Measurements from ENCODE around the gene DDX17. TPM values are rescaled to one million over a fixed set of nuclear protein-coding genes. Genes with fewer than 3 reads are reported as not detected.

DDX17 gene
- total RNA-seq, 1 experiment from 2014 or later = 322 TPM

DNA sequence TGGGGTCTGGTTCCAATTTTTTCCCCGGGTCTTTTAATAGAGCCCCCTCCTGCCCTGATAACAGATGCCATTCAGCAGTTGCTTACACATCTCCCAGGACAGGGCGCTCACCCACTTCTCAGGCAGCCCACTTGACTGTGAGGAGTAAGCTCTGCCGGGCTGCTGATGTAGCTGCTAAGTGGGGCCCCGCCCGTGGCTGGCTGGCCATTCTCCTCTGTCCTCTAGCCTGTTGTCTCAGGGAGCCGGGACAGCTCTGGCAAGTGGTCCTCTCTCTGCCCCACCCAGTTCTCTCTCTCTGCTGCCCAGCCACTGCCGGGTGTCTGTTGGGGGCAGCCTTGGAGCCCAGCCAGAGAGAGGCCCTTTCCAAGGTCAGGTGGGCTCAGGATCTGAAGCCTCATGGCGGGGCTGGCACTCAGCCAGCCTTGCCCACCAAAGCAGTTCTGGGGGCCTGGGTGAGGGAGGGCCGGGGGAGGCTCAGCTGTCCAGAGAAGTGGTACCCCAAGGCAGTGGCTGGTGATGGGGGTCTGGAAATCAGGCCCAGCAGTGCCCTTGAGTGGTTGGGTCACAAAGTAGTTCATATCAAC, 60.0 kb downstream of the DDX17 start:
- ChIA-PET CTCF (interaction anchor here (0.5 kb wide), 1 partner anchor 1018 kb away, joined by 3 read pairs; no protein-coding TSS in a partner anchor), POLR2A (interaction anchor here (0.8 kb wide), 1 partner anchor 44 kb away, joined by 4 read pairs; no protein-coding TSS in a partner anchor)
- no peak overlapping the region for H3K4me3 Mint-ChIP-seq (ENCODE audit: unreplicated experiment)
- H3K36me3 Mint-ChIP-seq (ENCODE audit: insufficient read depth, unreplicated experiment) = no peaks in the 10 kb centered on the region
- BruUV-seq (replicated peaks) = no TSS peak
- DNase-seq (ENCODE audit: unreplicated experiment) = no peak
- H3K4me1 Mint-ChIP-seq (ENCODE audit: insufficient read depth, unreplicated experiment) = peaks cover 5% of the 10 kb centered on the region
- H3K27me3 Mint-ChIP-seq (ENCODE audit: insufficient read depth, unreplicated experiment) = peaks cover 54% of the 10 kb centered on the region
- no peaks in the 10 kb centered on the region for H3K9me3 Mint-ChIP-seq (ENCODE audit: unreplicated experiment)
- H3K27ac Mint-ChIP-seq (ENCODE audit: low read depth, unreplicated experiment) = no peak overlapping the region
- TF ChIP-seq, protein P1, sequence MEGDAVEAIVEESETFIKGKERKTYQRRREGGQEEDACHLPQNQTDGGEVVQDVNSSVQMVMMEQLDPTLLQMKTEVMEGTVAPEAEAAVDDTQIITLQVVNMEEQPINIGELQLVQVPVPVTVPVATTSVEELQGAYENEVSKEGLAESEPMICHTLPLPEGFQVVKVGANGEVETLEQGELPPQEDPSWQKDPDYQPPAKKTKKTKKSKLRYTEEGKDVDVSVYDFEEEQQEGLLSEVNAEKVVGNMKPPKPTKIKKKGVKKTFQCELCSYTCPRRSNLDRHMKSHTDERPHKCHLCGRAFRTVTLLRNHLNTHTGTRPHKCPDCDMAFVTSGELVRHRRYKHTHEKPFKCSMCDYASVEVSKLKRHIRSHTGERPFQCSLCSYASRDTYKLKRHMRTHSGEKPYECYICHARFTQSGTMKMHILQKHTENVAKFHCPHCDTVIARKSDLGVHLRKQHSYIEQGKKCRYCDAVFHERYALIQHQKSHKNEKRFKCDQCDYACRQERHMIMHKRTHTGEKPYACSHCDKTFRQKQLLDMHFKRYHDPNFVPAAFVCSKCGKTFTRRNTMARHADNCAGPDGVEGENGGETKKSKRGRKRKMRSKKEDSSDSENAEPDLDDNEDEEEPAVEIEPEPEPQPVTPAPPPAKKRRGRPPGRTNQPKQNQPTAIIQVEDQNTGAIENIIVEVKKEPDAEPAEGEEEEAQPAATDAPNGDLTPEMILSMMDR (IDR thresholded peaks at IDR 0.05; ENCODE audit: unreplicated experiment) = no peak
- intact Hi-C loops (cut with micrococcal nuclease) = no loop called here

DNA sequence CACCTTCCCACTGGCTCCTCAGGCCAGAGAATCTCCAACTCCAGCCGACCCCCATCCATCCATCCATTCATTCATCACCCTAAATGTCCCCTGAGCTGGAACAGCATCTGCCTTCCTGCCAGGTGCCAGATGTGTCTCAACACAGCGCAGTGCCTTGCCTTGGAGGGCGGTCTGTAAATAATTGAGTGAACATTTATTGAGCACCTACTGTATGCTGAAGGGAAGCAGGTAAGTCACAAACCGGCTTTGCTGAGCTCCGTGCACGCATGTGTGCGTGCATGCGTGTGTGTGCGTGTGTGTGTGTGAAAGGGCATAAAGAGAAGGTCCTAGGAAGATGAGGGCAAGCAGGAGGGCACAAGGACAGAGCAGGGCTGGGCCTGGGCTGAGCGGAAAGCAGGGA, 61.3 kb downstream of the DDX17 start:
- POLR2A ChIA-PET = no interaction called here
- TF ChIP-seq, protein P1 (IDR thresholded peaks at IDR 0.05; ENCODE audit: unreplicated experiment) = no peak
- Mint-ChIP-seq H3K27ac (ENCODE audit: low read depth, unreplicated experiment) (no peak overlapping the region), H3K27me3 (ENCODE audit: insufficient read depth, unreplicated experiment) (peaks cover 54% of the 10 kb centered on the region), H3K4me1 (ENCODE audit: insufficient read depth, unreplicated experiment) (no peaks in the 10 kb centered on the region), H3K9me3 (ENCODE audit: unreplicated experiment) (no peaks in the 10 kb centered on the region), H3K4me3 (ENCODE audit: unreplicated experiment) (no peak overlapping the region), H3K36me3 (ENCODE audit: insufficient read depth, unreplicated experiment) (no peaks in the 10 kb centered on the region)
- BruUV-seq (replicated peaks) = no TSS peak
- intact Hi-C loops (cut with micrococcal nuclease) = no loop called here
- no peak for DNase-seq (ENCODE audit: unreplicated experiment)
- CTCF ChIA-PET = no interaction called here

DNA sequence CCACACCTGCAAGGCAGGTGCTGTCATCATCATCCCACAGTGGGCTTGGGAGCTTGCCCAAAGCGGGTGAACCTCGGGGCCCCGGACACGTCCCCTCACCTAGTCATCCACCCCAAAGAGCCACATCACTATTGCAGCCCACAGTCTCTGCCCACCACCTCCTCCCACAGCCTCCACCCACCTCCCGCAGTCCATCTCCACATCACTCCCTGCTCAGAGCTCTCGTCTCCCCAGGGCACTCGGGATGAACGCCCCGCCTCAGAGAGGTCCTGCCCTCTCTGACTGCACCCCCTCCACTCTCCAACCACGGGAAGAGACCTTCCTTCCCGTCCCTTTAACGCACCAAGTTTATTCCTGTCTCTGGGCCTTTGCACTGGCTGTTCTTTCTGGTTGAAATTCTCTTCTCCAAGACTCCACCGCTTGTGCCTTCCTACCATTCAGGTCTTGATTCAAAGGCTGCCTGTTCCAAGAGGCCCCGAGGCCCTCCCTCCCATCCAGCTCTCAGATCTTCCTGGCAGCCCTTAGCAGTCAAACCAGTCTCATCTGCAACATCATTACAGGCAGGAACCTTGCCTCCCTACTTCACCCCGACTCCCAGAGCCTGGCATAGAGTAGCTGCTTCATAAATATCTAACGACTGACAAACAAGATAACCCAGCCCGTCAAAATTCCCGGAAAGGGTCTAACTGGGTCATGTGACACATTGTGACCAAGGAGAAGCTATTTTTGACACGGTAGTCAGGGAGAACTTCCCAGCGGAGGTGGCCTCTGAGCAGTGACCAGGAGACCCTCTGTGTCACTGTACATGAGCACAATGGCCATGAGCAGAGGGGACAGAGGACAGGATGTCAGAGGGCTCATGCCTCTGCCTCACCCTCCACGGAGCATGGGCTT, 62.2 kb downstream of the DDX17 start:
- intact Hi-C loops (cut with micrococcal nuclease) = no loop called here
- peaks cover 51% of the 10 kb centered on the region for H3K27me3 Mint-ChIP-seq (ENCODE audit: insufficient read depth, unreplicated experiment)
- no TSS peak for BruUV-seq (replicated peaks)
- ChIA-PET POLR2A (no interaction called here), CTCF (no interaction called here)
- TF ChIP-seq, protein P1 (IDR thresholded peaks at IDR 0.05; ENCODE audit: unreplicated experiment) = no peak
- H3K9me3 Mint-ChIP-seq (ENCODE audit: unreplicated experiment) = no peaks in the 10 kb centered on the region
- H3K4me1 Mint-ChIP-seq (ENCODE audit: insufficient read depth, unreplicated experiment) = no peaks in the 10 kb centered on the region
- H3K36me3 Mint-ChIP-seq (ENCODE audit: insufficient read depth, unreplicated experiment) = no peaks in the 10 kb centered on the region
- no peak overlapping the region for H3K27ac Mint-ChIP-seq (ENCODE audit: low read depth, unreplicated experiment)
- no peak for DNase-seq (ENCODE audit: unreplicated experiment)
- no peak overlapping the region for H3K4me3 Mint-ChIP-seq (ENCODE audit: unreplicated experiment)

DNA sequence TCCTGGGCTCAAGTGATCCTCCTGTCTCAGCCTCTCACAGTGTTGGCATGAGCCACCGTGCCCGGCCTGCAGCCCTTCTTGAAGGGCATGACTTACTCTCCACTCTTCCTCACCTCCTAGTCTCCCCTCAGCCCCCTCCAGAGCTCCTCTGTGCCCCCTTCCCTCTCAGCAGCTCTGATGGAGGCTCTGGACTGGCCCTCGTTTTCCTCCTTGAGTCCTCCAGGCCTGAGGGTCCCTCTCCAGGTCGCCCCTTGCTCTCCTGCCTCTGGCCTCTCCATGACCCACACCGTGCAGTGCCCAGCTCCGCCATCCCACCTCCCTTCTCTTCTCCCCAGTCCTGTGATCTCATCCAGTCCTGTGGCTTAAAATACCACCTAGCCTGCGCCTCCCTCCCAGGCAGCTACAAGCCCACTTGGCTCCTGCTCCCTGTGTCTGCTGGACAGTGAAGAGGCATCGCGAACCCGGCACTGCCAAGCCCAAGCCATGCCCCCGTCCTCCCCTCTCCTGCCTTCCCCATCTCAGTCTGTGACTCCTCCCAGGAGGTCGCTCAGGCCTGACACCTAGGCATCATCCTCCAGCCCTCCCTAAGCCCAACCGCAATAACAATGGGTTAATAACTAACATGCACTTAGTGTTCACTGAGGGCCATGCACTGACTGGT, 63.0 kb downstream of the DDX17 start:
- no peak overlapping the region for H3K4me3 Mint-ChIP-seq (ENCODE audit: unreplicated experiment)
- H3K9me3 Mint-ChIP-seq (ENCODE audit: unreplicated experiment) = no peaks in the 10 kb centered on the region
- DNase-seq (ENCODE audit: unreplicated experiment) = no peak
- intact Hi-C loops (cut with micrococcal nuclease) = no loop called here
- TF ChIP-seq, protein P1 (IDR thresholded peaks at IDR 0.05; ENCODE audit: unreplicated experiment) = no peak
- POLR2A ChIA-PET = no interaction called here
- H3K27me3 Mint-ChIP-seq (ENCODE audit: insufficient read depth, unreplicated experiment) = peaks cover 51% of the 10 kb centered on the region
- H3K36me3 Mint-ChIP-seq (ENCODE audit: insufficient read depth, unreplicated experiment) = no peaks in the 10 kb centered on the region
- no TSS peak for BruUV-seq (replicated peaks)
- CTCF ChIA-PET = no interaction called here
- H3K27ac Mint-ChIP-seq (ENCODE audit: low read depth, unreplicated experiment) = no peak overlapping the region
- no peaks in the 10 kb centered on the region for H3K4me1 Mint-ChIP-seq (ENCODE audit: insufficient read depth, unreplicated experiment)
